SK-N-SH treated with all-trans-retinoic acid at 6 μM for 48 hours (cell line): ENCODE results near the gene C6orf15.

Experiments used
- ARNTL ChIP-seq: fragments of 450-650 bp; formaldehyde crosslinking; IDR thresholded peaks from 2 replicates; pipeline ENCODE4 v1.5.0; 2020; ENCODE audit warnings: low read depth, mild to moderate bottlenecking, moderate library complexity, borderline replicate concordance
- BACH2 ChIP-seq: fragments of 250-450 bp; sonication (Bioruptor Pico); IDR thresholded peaks from 2 replicates; pipeline ENCODE4 v1.9.0; 2021; ENCODE audit warnings: mild to moderate bottlenecking, borderline replicate concordance
- CSRNP3 ChIP-seq: fragments of 250-450 bp; sonication (Bioruptor Pico); IDR thresholded peaks from 2 replicates; pipeline ENCODE4 v1.5.1; 2021; ENCODE audit warnings: mild to moderate bottlenecking, moderate library complexity
- GLIS3 ChIP-seq: fragments of 250-450 bp; sonication (Bioruptor Pico); IDR thresholded peaks from 2 replicates; pipeline ENCODE4 v1.5.0; 2020; ENCODE audit warnings: mild to moderate bottlenecking, moderate library complexity
- OSR1 ChIP-seq: fragments of 250-450 bp; sonication (Bioruptor Pico); IDR thresholded peaks from 2 replicates; pipeline ENCODE4 v1.8.0; 2022; ENCODE audit warnings: moderate library complexity, mild to moderate bottlenecking, inconsistent platforms
- POU6F1 ChIP-seq: fragments of 250-450 bp; sonication (Bioruptor Pico); IDR thresholded peaks from 2 replicates; pipeline ENCODE4 v1.8.0; 2021; ENCODE audit warnings: low read depth, mild to moderate bottlenecking, moderate library complexity, borderline replicate concordance
- TOX ChIP-seq: fragments of 250-450 bp; sonication (Bioruptor Pico); IDR thresholded peaks from 2 replicates; pipeline ENCODE4 v1.8.0; 2021; ENCODE audit warnings: mild to moderate bottlenecking, moderate library complexity, borderline replicate concordance
- ZC3H10 ChIP-seq: fragments of 250-450 bp; sonication (Bioruptor Pico); IDR thresholded peaks from 2 replicates; pipeline ENCODE4 v1.5.1; 2021; ENCODE audit warnings: mild to moderate bottlenecking, moderate library complexity
- ZFP3 ChIP-seq: fragments of 250-450 bp; sonication (Bioruptor Pico); IDR thresholded peaks from 2 replicates; pipeline ENCODE4 v1.5.0; 2020; ENCODE audit warnings: mild to moderate bottlenecking, moderate library complexity
- ZFP30 ChIP-seq: fragments of 450-650 bp; formaldehyde crosslinking; IDR thresholded peaks from 2 replicates; pipeline ENCODE4 v1.5.0; 2022; ENCODE audit warnings: mild to moderate bottlenecking, moderate library complexity
- ZNF565 ChIP-seq: fragments of 450-650 bp; formaldehyde crosslinking; conservative IDR thresholded peaks from 2 replicates; pipeline ENCODE4 v1.5.0; 2020; ENCODE audit warnings: low read depth, mild to moderate bottlenecking, moderate library complexity
- ZNF70 ChIP-seq: fragments of 450-650 bp; formaldehyde crosslinking; IDR thresholded peaks from 2 replicates; pipeline ENCODE4 v1.5.0; 2020; ENCODE audit warnings: mild to moderate bottlenecking, moderate library complexity

DNA sequence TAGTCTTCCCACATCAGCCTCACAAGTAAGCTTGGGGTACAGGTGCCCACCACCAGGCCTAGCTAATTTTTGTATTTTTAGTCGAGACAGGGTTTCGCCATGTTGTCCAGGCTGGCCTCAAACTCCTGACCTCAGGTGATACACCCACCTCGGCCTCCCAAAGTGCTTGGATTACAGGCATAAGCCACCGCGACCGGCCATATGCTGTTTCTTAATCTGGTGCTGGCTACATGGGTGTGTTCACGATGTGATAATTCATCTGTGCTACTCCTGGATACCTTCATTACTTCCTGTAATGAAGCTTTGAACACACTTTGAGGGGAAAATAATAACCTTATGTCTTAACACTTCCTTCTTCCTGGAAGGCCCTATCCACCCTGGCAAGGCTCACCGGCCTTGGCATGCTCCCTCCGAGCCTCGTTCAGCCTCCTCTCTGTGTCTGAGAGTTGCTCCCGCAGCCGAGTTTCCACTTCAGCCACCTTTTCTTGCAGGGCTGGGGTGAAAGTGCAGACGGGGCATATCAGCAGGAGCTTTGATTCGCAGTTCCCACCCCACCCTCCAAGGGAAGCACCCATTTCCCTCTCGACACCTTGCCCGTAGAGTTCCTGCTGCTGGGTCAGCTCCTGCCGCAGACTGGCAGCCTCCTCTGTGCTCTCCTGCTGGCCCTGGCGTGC is 32.1 kb upstream of the C6orf15 start:
- TF ChIP-seq ZNF565 (CRISPR knock-in tag), result no peak
- no peak for TF ChIP-seq ZFP3 (CRISPR knock-in tag)
- TF ChIP-seq ZC3H10 (CRISPR knock-in tag), result no peak
- no peak for TF ChIP-seq TOX (CRISPR knock-in tag)
- TF ChIP-seq ARNTL (CRISPR knock-in tag), result no peak
- TF ChIP-seq BACH2 (CRISPR knock-in tag), result no peak
- no peak for TF ChIP-seq ZFP30
- no peak for TF ChIP-seq ZNF70 (CRISPR knock-in tag)
- no peak for TF ChIP-seq GLIS3 (CRISPR knock-in tag)
- TF ChIP-seq CSRNP3 (CRISPR knock-in tag), result no peak
- no peak for TF ChIP-seq OSR1 (CRISPR knock-in tag)
- no peak for TF ChIP-seq POU6F1 (CRISPR knock-in tag)
